PFSK-1 (cell line): ENCODE results near the gene HS6ST3.

Experiments used
- FOXP2 ChIP-seq: optimal IDR thresholded peaks from 2 replicates; pipeline ENCODE3; 2011; ENCODE audit warnings: borderline replicate concordance, control low read depth, inconsistent platforms; ENCODE audit not compliant: insufficient read depth; ENCODE audit errors: extremely low read length, extremely low read depth
- POLR2AphosphoS5 ChIP-seq: IDR thresholded peaks from 2 replicates; pipeline ENCODE4 v1.6.1; 2012; ENCODE audit warnings: low read depth, mild to moderate bottlenecking, control low read depth, low read length, moderate library complexity
- SIN3A ChIP-seq: IDR thresholded peaks from 2 replicates; pipeline ENCODE4 v1.6.1; 2012; ENCODE audit warnings: mild to moderate bottlenecking, low read length, moderate library complexity, borderline replicate concordance; ENCODE audit not compliant: insufficient read depth
- TAF1 ChIP-seq: IDR thresholded peaks from 2 replicates; pipeline ENCODE4 v1.6.1; 2012; ENCODE audit warnings: low read length, control low read depth, borderline replicate concordance; ENCODE audit not compliant: insufficient read depth
- TF ChIP-seq, protein P1 (sequence below), 2 experiments: IDR thresholded peaks; 2 replicates each; pipeline versions ENCODE4 v1.6.1 to v1.8.0; 2011 to 2012; ENCODE audit warnings: low read depth in 2 of 2, low read length in 2 of 2, control low read depth in 1 of 2, inconsistent platforms in 1 of 2, mild to moderate bottlenecking in 1 of 2, moderate library complexity in 1 of 2; ENCODE audit not compliant: insufficient read depth in 1 of 2

Gene HS6ST3

DNA sequence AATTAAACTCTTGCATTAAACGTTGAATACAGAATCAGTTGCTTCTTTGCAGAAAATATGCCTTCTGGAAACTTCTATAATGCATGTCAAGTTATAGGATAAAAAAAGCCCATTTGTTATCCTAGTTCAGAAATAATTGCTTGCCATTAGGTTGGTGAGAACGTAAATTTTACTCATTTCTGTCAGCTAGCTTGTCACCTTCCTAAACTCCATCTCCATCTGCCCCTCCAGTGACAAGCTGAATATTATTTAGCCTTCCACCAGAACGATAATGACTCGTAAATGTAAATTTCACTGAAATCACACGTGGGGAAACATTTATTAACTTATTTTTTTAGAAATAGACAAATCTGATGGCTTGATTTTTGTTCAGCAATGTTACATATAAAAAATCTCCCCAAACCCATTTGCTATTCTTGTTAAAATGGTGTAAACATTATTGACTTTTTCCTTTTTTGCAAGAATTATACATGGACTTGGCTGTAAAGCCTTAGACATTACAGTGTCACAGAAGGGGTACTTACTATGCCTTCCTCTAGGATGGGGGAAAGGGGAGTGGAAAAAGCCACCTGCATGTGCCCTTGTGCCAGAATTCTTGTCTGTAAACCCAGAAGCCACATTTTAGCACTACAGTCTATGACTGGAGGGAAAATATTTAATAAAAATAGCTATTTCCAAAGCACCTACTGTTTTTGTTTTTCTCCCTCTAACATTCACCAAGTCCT lies 577.5 kb downstream of the HS6ST3 start:
- no peak for TF ChIP-seq FOXP2
- TF ChIP-seq TAF1: no peak
- no peak for TF ChIP-seq POLR2AphosphoS5
- TF ChIP-seq SIN3A: no peak
- TF ChIP-seq, protein P1, sequence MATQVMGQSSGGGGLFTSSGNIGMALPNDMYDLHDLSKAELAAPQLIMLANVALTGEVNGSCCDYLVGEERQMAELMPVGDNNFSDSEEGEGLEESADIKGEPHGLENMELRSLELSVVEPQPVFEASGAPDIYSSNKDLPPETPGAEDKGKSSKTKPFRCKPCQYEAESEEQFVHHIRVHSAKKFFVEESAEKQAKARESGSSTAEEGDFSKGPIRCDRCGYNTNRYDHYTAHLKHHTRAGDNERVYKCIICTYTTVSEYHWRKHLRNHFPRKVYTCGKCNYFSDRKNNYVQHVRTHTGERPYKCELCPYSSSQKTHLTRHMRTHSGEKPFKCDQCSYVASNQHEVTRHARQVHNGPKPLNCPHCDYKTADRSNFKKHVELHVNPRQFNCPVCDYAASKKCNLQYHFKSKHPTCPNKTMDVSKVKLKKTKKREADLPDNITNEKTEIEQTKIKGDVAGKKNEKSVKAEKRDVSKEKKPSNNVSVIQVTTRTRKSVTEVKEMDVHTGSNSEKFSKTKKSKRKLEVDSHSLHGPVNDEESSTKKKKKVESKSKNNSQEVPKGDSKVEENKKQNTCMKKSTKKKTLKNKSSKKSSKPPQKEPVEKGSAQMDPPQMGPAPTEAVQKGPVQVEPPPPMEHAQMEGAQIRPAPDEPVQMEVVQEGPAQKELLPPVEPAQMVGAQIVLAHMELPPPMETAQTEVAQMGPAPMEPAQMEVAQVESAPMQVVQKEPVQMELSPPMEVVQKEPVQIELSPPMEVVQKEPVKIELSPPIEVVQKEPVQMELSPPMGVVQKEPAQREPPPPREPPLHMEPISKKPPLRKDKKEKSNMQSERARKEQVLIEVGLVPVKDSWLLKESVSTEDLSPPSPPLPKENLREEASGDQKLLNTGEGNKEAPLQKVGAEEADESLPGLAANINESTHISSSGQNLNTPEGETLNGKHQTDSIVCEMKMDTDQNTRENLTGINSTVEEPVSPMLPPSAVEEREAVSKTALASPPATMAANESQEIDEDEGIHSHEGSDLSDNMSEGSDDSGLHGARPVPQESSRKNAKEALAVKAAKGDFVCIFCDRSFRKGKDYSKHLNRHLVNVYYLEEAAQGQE (IDR thresholded peaks at IDR 0.05; ENCODE audit: insufficient read depth in 1 of 2, low read depth in 2 of 2, low read length in 2 of 2): no peak

DNA sequence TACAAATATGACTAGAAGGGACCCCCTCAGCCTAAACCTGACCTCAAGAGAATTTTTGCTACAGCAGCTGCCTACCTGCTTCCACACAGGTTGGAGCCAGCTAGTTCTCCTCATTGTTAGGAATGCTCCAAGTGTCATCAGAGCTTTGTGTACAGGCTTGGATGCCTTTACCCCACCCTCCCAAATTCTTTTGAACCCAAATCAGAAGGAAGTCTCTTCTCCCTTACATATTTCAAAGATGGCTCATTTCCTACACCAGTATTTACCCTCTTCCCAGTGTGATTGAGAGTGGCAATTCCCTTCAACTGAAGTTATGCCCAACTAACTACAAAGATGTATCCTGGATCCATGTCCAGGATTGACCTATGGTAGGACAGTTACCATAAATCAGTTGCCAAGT lies 581.2 kb downstream of the HS6ST3 start:
- TF ChIP-seq FOXP2: no peak
- TF ChIP-seq, protein P1 (IDR thresholded peaks at IDR 0.05; ENCODE audit: insufficient read depth in 1 of 2, low read depth in 2 of 2, low read length in 2 of 2): no peak

DNA sequence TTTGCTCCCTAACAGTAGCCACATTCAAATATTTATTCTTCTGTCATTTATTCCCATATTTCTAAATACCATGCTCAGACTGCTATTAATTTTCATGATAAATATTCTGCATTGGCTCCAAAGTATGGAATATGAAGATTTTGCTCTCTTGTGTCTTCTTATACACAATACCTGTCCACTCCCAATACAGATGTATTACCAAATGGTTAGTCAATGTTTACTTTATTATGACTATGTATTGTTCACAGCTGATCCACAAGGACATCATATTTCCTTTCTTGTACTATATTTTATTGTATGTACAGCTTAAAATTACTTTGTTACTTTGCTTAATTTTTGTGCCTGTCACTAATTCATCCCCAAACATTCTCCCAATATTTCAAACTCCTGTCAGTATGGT lies 582.1 kb downstream of the HS6ST3 start:
- no peak for TF ChIP-seq SIN3A
- no peak for TF ChIP-seq FOXP2
- TF ChIP-seq POLR2AphosphoS5: no peak
- TF ChIP-seq, protein P1 (IDR thresholded peaks at IDR 0.05; ENCODE audit: insufficient read depth in 1 of 2, low read depth in 2 of 2, low read length in 2 of 2): no peak
- no peak for TF ChIP-seq TAF1

DNA sequence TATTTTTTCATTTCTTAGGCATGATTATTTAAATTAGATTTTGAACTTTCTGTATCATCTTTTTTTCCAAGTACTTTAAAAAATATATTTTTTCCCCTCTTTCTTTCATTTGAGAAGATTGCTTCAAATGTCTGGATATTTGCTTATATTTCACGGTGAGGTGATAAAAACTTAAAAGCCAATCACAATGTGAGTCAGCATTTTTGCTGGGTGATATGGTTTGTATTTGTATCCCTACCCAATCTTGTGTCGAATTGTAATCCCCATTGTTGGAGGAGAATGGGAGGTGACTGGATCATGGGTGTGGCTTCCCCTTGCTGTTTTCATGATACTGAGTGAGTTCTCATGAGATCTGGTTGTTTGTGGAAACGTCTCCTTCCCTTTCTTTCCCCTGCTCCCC lies 583.9 kb downstream of the HS6ST3 start:
- TF ChIP-seq FOXP2 (no peak), TAF1 (no peak), POLR2AphosphoS5 (no peak), SIN3A (no peak)
- TF ChIP-seq, protein P1 (IDR thresholded peaks at IDR 0.05; ENCODE audit: insufficient read depth in 1 of 2, low read depth in 2 of 2, low read length in 2 of 2): no peak

DNA sequence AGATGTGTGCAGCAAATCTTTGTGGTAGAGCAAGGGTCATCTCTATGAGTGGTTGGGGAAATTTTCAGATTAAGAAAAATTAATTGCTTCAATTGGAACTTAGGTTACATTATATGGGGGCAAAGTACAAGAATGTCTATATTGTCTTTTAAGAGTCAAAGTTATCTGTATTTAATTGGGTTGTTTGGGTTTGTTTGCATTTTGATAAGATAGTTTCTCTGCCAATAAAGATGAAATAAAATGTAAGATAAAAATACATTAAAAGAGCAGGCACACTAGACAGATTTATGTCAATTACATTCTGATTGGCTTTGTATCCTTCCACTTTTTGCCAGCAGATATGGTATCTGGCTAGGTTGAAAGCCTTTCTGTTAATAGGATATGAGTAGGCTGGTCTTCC lies 587.1 kb downstream of the HS6ST3 start:
- TF ChIP-seq SIN3A (no peak), POLR2AphosphoS5 (no peak), TAF1 (no peak), FOXP2 (no peak)
- TF ChIP-seq, protein P1 (IDR thresholded peaks at IDR 0.05; ENCODE audit: insufficient read depth in 1 of 2, low read depth in 2 of 2, low read length in 2 of 2): no peak
